IMR-90 (cell line): ENCODE measurements around the gene ANO1. TPM values are rescaled to one million over a fixed set of nuclear protein-coding genes. Genes with fewer than 3 reads are reported as not detected.

Experiments
- ATAC-seq: fragments of 200-7000 bp; cut with Tn5 transposase; 2 replicates; pipeline ENCODE4 v1.9.1; 2020; ENCODE audit warnings: low read depth, mild to moderate bottlenecking, moderate library complexity
- BruUV-seq: library from RNA; stranded (reverse); fragments of 400-500 nt; replicated peaks from 2 replicates; lab custom pipeline; 2021; lab: Mats Ljungman, UMichigan
- CTCF ChIA-PET: fragments of 300-600 bp; formaldehyde crosslinking; extraction: SDS; loops from one replicate; lab custom pipeline; 2021; ENCODE audit warnings: antibody characterized with exemption; lab: Yijun Ruan, JAX
- POLR2A ChIA-PET: fragments of 300-600 bp; sonication (Branson Sonifier 250); formaldehyde crosslinking; loops from one replicate; lab custom pipeline; 2022; ENCODE audit warnings: antibody characterized with exemption; ENCODE audit not compliant: unreplicated experiment; lab: Charles Lee
- DNase-seq: peaks from one replicate; pipeline ENCODE4 v3.0.0; 2013
- H2AFZ ChIP-seq: replicated peaks from 2 replicates; pipeline ENCODE3; 2013; ENCODE audit warnings: low read length, mild to moderate bottlenecking; ENCODE audit not compliant: poor library complexity
- H2AK5ac ChIP-seq: 2 replicates; pipeline ENCODE4 v1.6.1; 2013; ENCODE audit warnings: low read depth, low read length, inconsistent platforms
- H2AK9ac ChIP-seq: replicated peaks from 2 replicates; pipeline ENCODE3; 2013; ENCODE audit warnings: mild to moderate bottlenecking, low read depth, low read length, moderate library complexity; ENCODE audit not compliant: poor library complexity
- H2BK120ac ChIP-seq: 2 replicates; pipeline ENCODE4 v1.6.1; 2013; ENCODE audit warnings: low read depth, low read length, inconsistent platforms
- H2BK15ac ChIP-seq: 3 replicates; pipeline ENCODE4 v1.6.1; 2013; ENCODE audit warnings: low read depth, low read length, inconsistent platforms
- H2BK20ac ChIP-seq: 2 replicates; pipeline ENCODE4 v1.6.1; 2013; ENCODE audit warnings: low read depth, mild to moderate bottlenecking, inconsistent platforms, low read length, moderate library complexity
- H2BK5ac ChIP-seq: 2 replicates; pipeline ENCODE4 v1.6.1; 2013; ENCODE audit warnings: mild to moderate bottlenecking, low read depth, low read length, inconsistent platforms; ENCODE audit not compliant: poor library complexity, severe bottlenecking
- H3K14ac ChIP-seq: replicated peaks from 2 replicates; pipeline ENCODE4 v1.6.1; 2013; ENCODE audit warnings: low read depth, low read length, inconsistent platforms
- H3K18ac ChIP-seq: 2 replicates; pipeline ENCODE4 v1.6.1; 2013; ENCODE audit warnings: low read depth, low read length, control low read depth
- H3K23ac ChIP-seq: 2 replicates; pipeline ENCODE4 v1.6.1; 2013; ENCODE audit warnings: low read depth, low read length, inconsistent platforms
- H3K27ac ChIP-seq: 2 replicates; pipeline ENCODE4 v1.5.1; 2013; ENCODE audit warnings: mild to moderate bottlenecking, control low read depth, low read length; ENCODE audit not compliant: insufficient read depth
- H3K27me3 ChIP-seq: 2 replicates; pipeline ENCODE4 v1.6.1; 2013; ENCODE audit warnings: low read length; ENCODE audit not compliant: control insufficient read depth, insufficient read depth
- H3K36me3 ChIP-seq: 2 replicates; pipeline ENCODE4 v1.6.1; 2013; ENCODE audit warnings: low read length, mixed read lengths; ENCODE audit not compliant: control insufficient read depth, insufficient read depth
- H3K4ac ChIP-seq: 2 replicates; pipeline ENCODE4 v1.6.1; 2013; ENCODE audit warnings: low read depth, low read length, inconsistent platforms
- H3K4me1 ChIP-seq: 2 replicates; pipeline ENCODE4 v1.6.1; 2013; ENCODE audit warnings: low read length, mixed read lengths; ENCODE audit not compliant: control insufficient read depth, insufficient read depth
- H3K4me2 ChIP-seq: 2 replicates; pipeline ENCODE4 v1.6.1; 2013; ENCODE audit warnings: low read depth, mild to moderate bottlenecking, control low read depth, low read length, moderate library complexity
- H3K4me3 ChIP-seq: 2 replicates; pipeline ENCODE4 v1.5.1; 2013; ENCODE audit warnings: low read depth, mild to moderate bottlenecking, control low read depth, low read length, moderate library complexity; ENCODE audit not compliant: insufficient read depth
- H3K56ac ChIP-seq: 2 replicates; pipeline ENCODE4 v1.6.1; 2013; ENCODE audit warnings: low read length, inconsistent platforms; ENCODE audit not compliant: insufficient read depth; ENCODE audit errors: extremely low read depth
- H3K79me1 ChIP-seq, 2 experiments: 2 replicates each; pipeline ENCODE4 v1.6.1; 2013; ENCODE audit warnings: low read length in 2 of 2, inconsistent platforms in 1 of 2, low read depth in 1 of 2
- H3K9ac ChIP-seq: 2 replicates; pipeline ENCODE4 v1.6.1; 2013; ENCODE audit warnings: low read depth, low read length, control low read depth
- H3K9me1 ChIP-seq: 2 replicates; pipeline ENCODE4 v1.6.1; 2013; ENCODE audit warnings: low read length, inconsistent platforms; ENCODE audit not compliant: insufficient read depth
- H3K9me3 ChIP-seq: 2 replicates; pipeline ENCODE4 v1.6.1; 2013; ENCODE audit warnings: low read length; ENCODE audit not compliant: control insufficient read depth, insufficient read depth
- H4K20me1 ChIP-seq: 2 replicates; pipeline ENCODE4 v1.6.1; 2013; ENCODE audit warnings: low read length, inconsistent platforms; ENCODE audit not compliant: insufficient read depth
- H4K5ac ChIP-seq: 2 replicates; pipeline ENCODE4 v1.6.1; 2013; ENCODE audit warnings: mild to moderate bottlenecking, low read depth, low read length, control low read depth
- H4K8ac ChIP-seq, 2 experiments: 2 replicates each; pipeline ENCODE4 v1.6.1; 2013; ENCODE audit warnings: low read depth in 2 of 2, low read length in 2 of 2, control low read depth in 1 of 2, inconsistent platforms in 1 of 2
- H4K91ac ChIP-seq: 2 replicates; pipeline ENCODE4 v1.6.1; 2013; ENCODE audit warnings: low read depth, low read length, inconsistent platforms; ENCODE audit not compliant: insufficient read depth
- CEBPB ChIP-seq: IDR thresholded peaks from 2 replicates; pipeline ENCODE4 v1.6.1; 2012; ENCODE audit warnings: low read depth, low read length, improper control_type of control experiment
- POLR2A ChIP-seq: IDR thresholded peaks from 2 replicates; pipeline ENCODE4 v1.6.1; 2012; ENCODE audit warnings: mild to moderate bottlenecking, low read depth, low read length
- WGBS, 2 experiments: methylation state at CpG; one replicate each; pipeline versions ENCODE4 v1.1.5 to v1.1.7; 2013; ENCODE audit warnings: missing lambda C conversion rate in 2 of 2; ENCODE audit not compliant: insufficient read length in 1 of 2; ENCODE audit errors: extremely low coverage in 2 of 2; 5-methylcytosine and 5-hydroxymethylcytosine counted together
- dilution Hi-C: fragments of 300-500 bp; cut with HindIII; formaldehyde crosslinking; loops from one replicate; pipeline ENCODE4 v1.14.3; 2018; ENCODE audit warnings: low sequenced_read_pairs; ENCODE audit not compliant: unreplicated experiment
- in situ Hi-C: fragments of 300-500 bp; cut with MboI; formaldehyde crosslinking; loops from 3 replicates; pipeline ENCODE4 v1.14.3; 2019; ENCODE audit warnings: low sequenced_read_pairs, inconsistent platforms, mixed read lengths
- intact Hi-C: fragments of 100-400 bp; cut with micrococcal nuclease; formaldehyde crosslinking; loops from 2 replicates; pipeline ENCODE4 v1.10.0; 2022
- polyA plus RNA-seq, 3 experiments: library from polyadenylated mRNA; depleted of rRNA; stranded (reverse); fragments of >200 nt; gene quantifications; 2 replicates each; pipeline ENCODE4 v1.2.3, GENCODE V29; 2012; ENCODE audit warnings: low replicate concordance in 1 of 3
- total RNA-seq: library from RNA; depleted of rRNA; stranded (reverse); fragments of >200 nt; gene quantifications from 2 replicates; pipeline ENCODE4 v1.2.3, GENCODE V29; 2012
- TF ChIP-seq, protein P1 (sequence below): fragments of 150-350 bp; IDR thresholded peaks from 2 replicates; pipeline ENCODE4 v1.6.1; 2017; ENCODE audit warnings: mild to moderate bottlenecking, antibody characterized with exemption, low read length, low read depth

ANO1 gene
- total and polyA plus RNA-seq, 2 of the 4 experiments (the other 2 are of a cell fraction) = 4.1 to 10.7 TPM

- TF ChIP-seq CEBPB = no peak
Measured at GRCh38 chr11:70128435-70128906, 50.4 kb downstream of the ANO1 start (continued).

DNA sequence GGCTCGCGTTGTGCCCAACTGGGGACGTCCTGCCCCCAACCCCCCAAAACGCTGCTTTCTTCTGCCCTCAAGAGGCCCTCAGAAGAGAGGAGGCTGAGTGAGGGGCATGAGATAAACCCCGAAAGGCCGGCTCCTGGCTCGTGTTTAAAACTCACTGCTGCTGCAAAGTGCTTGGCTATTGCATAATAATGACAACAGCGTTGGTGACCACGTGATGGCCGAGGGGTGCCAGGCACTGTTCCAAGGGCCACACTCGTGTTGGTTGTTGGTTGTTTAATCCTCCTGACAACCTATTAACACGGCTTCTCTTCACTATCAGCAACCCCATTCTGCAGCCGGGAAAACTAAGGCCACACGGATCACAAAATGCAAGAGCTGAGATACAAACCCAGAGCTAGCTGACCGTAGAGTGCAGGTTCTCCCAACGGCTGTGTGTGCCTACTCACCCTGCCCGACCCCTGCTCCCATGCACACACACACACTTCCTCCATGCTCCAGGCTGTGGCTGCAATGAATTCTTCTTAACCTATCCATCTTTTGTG, 51.0 kb downstream of the ANO1 start:
- Histone ChIP-seq H4K8ac (peak overlapping the region in 1 of 2 experiments; percentile 40; a peak in 2 of 4 replicates), H2BK15ac (no peak overlapping the region), H3K79me1 (peaks cover 0 to 15% of the 10 kb centered on the region in 2 experiments; a peak in 1 of 4 replicates), H2BK20ac (0 out of 2 replicates have a peak overlapping the region, but pooled peaks have one; percentile 58), H3K23ac (peak overlapping the region; percentile 60; the same call in 1 of the 2 replicates), H2AK5ac (peak overlapping the region; percentile 47), H2BK5ac (no peak overlapping the region), H4K20me1 (no peaks in the 10 kb centered on the region), H3K9me1 (peaks cover 22% of the 10 kb centered on the region; the same call in 1 of the 2 replicates), H2AFZ (no peak overlapping the region), H4K91ac (peak overlapping the region; percentile 84), H3K27me3 (no peaks in the 10 kb centered on the region), H2BK120ac (peak overlapping the region; percentile 93), H3K18ac (no peak overlapping the region), H3K4ac (peak overlapping the region; percentile 82), H3K14ac (peak overlapping the region; percentile 20), H3K4me2 (no peak overlapping the region), H3K4me1 (peaks cover 17% of the 10 kb centered on the region), H4K5ac (no peak overlapping the region), H3K9me3 (no peaks in the 10 kb centered on the region), H3K36me3 (peaks cover 8% of the 10 kb centered on the region; the same call in 1 of the 2 replicates), H2AK9ac (peak overlapping the region; percentile 11), H3K27ac (no peak overlapping the region), H3K4me3 (no peak overlapping the region), H3K56ac (no peak overlapping the region), H3K9ac (no peak overlapping the region)
- no peak for DNase-seq
- no TSS peak for BruUV-seq
- dilution Hi-C loops = no loop called here
- 100% methylated on average over 3 of the region's 17 CpGs; no CpG with 5 or more reads in 1 of the 2 experiments for whole genome bisulfite sequencing, 2 experiments
- intact Hi-C loops = no loop called here
- ChIA-PET POLR2A (no interaction called here), CTCF (interaction anchor here (0.6 kb wide), 1 partner anchor 12 kb away, joined by 3 read pairs; no protein-coding TSS in a partner anchor)
- in situ Hi-C loops = no loop called here
- TF ChIP-seq POLR2A = no peak
- TF ChIP-seq, protein P1, sequence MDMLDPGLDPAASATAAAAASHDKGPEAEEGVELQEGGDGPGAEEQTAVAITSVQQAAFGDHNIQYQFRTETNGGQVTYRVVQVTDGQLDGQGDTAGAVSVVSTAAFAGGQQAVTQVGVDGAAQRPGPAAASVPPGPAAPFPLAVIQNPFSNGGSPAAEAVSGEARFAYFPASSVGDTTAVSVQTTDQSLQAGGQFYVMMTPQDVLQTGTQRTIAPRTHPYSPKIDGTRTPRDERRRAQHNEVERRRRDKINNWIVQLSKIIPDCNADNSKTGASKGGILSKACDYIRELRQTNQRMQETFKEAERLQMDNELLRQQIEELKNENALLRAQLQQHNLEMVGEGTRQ = peak; percentile 41; the same call in 1 of the 2 replicates
- peak; percentile 73 for TF ChIP-seq CEBPB
- ATAC-seq = no peak
